Activated T-cell treated with anti-CD3 and anti-CD28 coated beads, Interleukin-2, amount 50 U/mL, for 48 hours (primary cell): ENCODE data around the gene TRMT1.
A peak's percentile ranks its signal among the peaks of the same experiment; 100 is the strongest.

ENCODE experiments used
- DNase-seq, 2 experiments: peaks; one replicate each; pipeline ENCODE4 v3.0.0-alpha.2; 2020

TRMT1 gene

GRCh38 chr19:13089857-13090507 is 26.6 kb downstream of the TRMT1 start:
- no peak for DNase-seq

GRCh38 chr19:13089139-13089856 is 27.2 kb downstream of the TRMT1 start:
- DNase-seq, result peak; percentile 36 to 44

DNA sequence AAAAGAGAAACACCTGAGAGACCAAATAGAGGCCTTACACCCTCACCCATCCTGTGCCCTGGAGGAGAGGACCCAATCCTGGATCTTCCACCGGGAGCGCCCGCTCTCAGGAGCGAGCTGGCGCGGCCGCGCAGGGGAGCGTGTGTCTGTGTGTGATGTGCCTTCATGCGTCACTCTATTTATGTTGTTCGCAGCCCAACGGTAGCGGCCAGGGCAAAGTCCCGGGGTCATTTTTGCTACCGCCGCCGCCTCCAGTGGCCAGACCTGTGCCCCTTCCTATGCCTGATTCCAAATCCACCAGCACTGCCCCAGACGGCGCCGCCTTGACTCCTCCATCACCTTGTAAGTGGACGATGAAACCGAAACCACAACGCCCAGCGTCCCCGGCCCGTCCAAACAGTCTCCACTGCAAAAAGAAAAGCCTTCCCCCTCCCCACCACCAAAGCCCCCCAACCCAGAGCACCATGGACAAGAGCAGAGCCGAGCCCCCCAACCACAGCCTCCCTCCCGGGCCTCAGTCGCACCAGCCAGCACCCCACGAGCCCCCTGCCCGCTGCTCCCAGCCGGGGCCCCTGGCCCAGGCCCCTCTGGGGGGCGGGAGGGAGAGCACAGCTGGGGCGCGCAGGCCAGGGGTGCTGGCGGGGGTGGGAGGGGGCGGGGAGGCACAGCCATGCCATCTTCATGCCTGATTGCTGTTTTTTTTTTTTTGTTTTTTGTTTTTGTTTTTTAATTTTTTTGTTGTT is 28.6 kb downstream of the TRMT1 start:
- no peak for DNase-seq

DNA sequence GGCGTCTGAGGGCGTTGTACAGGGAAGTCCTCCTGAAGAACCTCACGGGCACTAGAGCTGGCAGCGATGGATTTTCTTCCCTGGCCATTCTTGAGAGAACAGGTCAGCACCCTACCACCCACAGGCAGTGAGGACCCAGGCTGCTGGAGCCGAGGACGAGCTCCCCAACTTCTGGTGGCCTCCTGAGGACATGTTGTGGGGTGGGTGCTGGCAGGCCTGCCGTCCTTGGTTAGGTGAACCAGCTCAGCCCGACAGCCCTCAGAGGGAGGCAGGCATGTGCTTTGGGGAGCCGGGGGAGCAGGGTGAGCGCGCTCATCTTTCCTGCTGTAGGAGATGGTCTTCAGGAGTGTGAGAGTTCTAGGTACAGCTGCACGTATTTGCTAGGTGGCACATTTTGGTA is 29.2 kb downstream of the TRMT1 start:
- no peak for DNase-seq

DNA sequence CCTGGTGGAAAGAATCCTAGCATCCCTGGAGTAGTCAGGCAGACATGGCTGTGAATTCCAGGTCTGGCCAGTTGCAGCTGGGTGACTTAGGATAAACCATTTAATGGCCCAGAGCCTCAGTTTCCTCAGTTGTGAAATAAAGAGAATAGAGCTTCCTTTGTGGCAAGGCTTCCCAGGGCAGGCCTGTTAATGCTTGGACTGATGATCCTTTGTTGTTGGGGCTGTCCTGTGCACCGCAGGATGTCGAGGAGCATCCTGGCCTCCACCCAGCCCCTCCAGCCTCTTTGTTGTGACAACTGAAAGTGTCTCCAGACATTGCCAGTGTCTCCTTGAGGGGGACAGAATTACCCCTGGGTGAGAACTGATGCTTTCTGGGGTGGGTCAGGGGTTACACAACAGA is 30.2 kb downstream of the TRMT1 start:
- DNase-seq, result no peak

GRCh38 chr19:13085666-13086065 is 30.9 kb downstream of the TRMT1 start:
- no peak for DNase-seq

DNA sequence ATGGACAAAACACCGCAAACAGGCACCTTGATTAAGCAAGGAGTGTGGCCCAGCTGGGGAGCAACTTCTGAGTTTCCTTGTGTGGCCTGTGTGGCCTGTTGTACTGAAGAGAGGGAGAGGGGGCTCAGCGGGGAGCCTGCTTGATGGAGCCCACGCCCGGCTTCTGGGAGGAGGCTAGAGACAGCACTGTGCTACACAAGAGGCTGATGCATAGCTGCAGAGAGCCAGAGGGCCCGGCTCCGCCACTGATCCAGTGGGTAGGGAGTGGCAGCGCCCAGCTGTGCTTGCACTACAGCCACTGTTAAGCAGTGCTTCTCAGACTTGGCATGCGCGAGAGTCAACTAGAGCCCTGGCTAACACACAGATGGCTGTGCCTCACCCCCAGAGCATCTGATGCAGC is 32.9 kb downstream of the TRMT1 start:
- no peak for DNase-seq

GRCh38 chr19:13083008-13083404 is 33.5 kb downstream of the TRMT1 start:
- DNase-seq, result no peak

GRCh38 chr19:13082192-13083007 is 34.1 kb downstream of the TRMT1 start:
- DNase-seq, result no peak

GRCh38 chr19:13079542-13079986 is 37.0 kb downstream of the TRMT1 start:
- DNase-seq, result no peak

DNA sequence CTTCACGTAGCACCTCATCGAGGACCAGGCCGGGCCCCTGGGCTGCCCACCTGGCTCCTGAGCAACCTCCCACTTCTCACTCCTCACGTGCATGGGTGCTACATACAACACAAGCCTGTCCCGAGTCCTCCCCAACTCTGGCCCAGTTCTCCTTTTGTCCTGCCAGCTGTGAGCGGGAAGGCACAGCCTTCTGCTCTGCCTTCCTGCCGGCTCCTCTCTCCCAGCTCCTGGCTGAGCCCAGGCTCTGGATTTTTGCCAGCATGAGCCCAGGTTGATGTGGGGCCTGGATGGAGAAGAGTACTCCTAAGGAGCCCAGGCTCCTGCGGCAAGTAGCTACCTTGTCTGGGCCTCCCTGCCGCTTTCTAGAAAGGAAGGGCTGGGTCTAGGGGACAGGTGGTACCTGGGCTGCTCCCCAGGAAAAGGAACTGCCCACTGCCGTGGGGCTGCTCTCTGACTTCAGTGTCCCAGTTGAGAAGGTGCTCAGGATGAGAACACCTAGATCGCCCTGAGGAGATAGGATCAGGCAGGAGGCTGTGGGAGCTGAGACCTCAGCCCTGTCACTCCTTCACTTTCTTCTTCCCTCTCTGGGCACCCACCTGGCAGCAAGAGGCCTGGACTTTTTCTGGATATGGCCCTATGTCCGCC is 37.5 kb downstream of the TRMT1 start:
- no peak for DNase-seq

- DNase-seq, result no peak
These were observed 38.2 kb downstream of the TRMT1 start for GRCh38 chr19:13078381-13078780.

GRCh38 chr19:13077240-13077639 is 39.3 kb downstream of the TRMT1 start:
- no peak for DNase-seq

DNA sequence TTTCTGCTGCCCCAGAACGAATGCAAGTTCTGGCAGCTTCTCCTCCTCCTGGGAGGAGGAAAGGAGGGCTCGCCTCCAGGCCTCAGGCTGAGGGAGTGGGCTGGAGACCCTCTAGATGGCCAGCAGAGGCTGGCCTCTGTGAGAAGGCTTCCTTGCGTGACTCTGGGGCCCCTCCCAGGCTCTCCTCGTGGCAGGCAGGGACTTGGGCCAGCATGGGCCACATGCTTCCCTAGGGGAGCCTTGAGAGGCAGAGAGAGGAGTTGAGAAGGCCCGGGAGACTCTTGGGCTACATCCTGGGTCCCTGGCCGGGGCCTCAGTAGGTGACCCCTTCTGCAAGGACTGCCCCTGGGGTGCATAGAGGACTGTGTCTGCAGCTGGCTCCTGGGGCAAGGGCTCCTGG is 39.8 kb downstream of the TRMT1 start:
- DNase-seq, result no peak

- no peak for DNase-seq
These were observed 40.2 kb downstream of the TRMT1 start for GRCh38 chr19:13076320-13076719.

- no peak for DNase-seq
These were observed 42.2 kb downstream of the TRMT1 start for GRCh38 chr19:13074378-13074777.

DNA sequence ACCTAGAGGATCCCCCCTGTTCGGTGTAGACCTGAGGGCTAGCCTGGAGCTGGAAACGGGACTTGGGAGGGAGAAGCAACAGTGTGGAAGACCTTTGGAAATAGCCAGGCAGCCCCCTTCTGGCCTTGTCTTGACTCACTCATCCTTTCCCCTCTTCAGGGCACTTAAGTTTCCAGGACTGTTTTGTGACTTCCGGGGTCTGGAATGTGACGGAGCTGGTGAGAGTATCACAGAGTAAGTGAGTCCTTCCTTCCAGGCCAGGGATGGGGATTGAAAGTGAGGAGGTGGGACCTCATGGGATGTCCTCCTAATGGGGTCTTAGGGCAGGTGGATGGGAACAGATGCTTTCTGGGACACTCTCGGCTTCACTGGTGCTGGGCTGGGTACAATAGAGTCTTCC is 43.3 kb downstream of the TRMT1 start:
- DNase-seq, result no peak

DNA sequence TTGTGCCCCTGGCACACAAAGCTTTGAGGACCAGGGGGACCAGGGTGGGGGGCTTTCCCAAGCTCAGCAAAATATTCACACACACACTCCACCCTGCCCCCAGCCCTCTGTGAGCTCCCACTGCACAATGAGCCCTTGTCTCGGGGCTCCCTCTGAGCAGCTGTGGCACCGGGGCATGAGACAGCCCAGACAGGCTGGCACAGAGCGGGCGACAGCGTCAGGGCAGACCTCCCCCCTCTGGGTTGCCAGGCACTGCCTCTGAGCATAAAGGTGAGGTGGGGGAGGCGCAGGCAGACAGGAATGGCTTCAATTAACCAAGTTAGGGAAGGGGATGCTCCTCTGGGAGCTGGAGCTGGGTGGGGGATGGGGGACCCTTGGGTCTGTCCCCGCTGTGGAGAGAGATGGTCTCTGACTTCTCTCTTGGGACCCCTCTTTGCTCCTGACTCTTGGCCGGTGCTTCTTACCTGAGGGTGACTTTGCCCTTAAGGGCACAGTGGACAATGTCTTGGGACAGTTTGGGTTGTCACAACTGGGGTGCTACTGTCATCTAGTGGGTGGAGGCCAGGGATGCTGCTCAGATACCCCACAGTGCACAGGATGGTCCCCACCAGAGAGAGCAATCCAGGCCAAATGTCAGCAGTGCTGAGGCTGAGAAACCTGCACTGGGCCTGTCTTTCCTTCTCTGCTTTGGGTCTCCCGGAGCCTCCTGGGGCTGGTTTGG is 44.2 kb downstream of the TRMT1 start:
- DNase-seq, result no peak

DNA sequence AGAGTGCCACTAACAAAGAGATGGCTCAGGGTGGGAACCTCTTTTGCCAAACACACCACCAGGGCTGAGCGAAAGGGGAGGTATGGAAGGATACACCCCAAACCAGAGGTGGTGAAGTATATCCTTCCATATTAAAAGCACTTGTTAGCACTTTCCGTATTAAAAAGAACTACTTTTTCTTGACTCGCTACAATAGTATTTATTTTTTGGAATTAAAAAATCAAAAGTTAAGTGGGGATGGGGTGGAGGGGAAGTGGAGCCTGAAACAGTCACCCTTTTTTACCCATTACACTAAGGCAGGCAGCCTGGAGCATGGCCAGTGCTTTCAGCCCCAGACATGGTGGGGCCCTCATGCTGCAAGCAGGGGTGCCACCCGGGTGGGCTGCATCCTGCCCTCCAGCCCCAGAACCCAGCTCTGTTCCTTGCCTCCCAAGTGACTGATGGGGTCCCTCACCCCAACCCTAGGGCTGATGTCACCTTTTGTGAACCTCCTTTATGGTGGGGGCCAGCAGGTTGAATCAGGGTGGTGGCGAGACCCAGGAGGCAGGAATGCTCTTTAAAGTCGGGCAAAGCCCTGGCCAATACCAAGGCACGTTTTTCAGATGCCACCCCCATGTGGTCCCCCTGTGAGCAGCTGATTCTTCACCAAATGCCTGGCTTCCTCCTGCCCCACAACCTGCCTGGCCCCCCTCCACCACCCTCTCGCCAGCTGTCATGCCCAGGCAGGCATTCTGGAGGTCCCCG is 44.9 kb downstream of the TRMT1 start:
- DNase-seq, result no peak

DNA sequence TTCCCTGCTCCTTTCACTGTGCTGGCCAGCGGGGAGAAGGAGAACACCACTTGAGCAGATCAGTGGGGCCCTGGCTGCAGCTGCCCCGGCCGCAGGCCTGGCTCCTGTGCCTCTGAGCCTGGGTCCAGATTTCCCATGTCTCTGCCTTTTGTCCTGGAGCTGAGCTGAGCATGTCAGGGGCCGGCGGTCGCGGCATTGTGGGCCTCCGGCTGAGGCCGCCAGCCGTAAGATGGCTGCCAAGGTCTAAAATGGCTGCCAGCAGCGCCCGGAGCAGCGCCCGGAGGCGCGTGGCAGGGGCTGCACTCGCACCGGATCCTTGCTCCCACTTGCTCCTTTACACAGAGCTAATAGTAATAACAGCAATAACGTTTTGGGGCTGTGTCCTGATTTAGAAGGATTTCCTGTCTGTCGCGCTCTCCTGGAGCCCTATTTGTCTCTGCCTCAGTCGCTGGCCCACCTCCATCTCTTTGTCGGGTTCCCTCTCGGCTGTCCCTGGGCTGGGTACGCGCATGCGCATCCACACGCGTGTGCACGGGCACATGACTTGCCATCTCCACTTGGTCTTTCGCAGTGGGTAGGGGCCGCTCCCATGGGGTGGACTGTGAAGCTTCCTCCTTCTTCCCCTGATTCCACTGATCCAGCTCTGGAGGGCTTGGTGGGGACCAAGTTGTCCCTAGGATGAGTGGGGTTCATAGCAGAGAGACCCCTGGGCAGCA is 46.0 kb downstream of the TRMT1 start:
- DNase-seq, result no peak
